ENCODE data around the gene NECTIN1.

GRCh38 chr11:119608781-119609180 is 120.2 kb downstream of the NECTIN1 start:
- TF ChIP-seq EZH2 (optimal IDR thresholded peaks at IDR 0.05; ENCODE audit: low read depth, low read length) (no peak), CTCF (IDR thresholded peaks at IDR 0.05; ENCODE audit: low read length) (no peak), EZH2phosphoT487 (IDR thresholded peaks at IDR 0.05; ENCODE audit: low read length) (no peak)

Data from MM.1S (cell line).